SK-N-SH (cell line): ENCODE measurements around the gene CLEC3B.

Source experiments
- EP300 ChIP-seq, 2 experiments: IDR thresholded peaks; 2 replicates each; pipeline versions ENCODE4 v1.4.0 to v1.6.1; 2012; ENCODE audit warnings: borderline replicate concordance in 1 of 2, low read depth in 1 of 2, low read length in 1 of 2
- EZH2phosphoT487 ChIP-seq: fragments of 200-600 bp; sonication (generic); IDR thresholded peaks from 2 replicates; pipeline ENCODE4 v1.6.1; 2017; ENCODE audit warnings: low read depth, mixed run types, mild to moderate bottlenecking, antibody characterized with exemption, moderate library complexity, borderline replicate concordance
- FOXJ3 ChIP-seq: sonication (generic); formaldehyde crosslinking; IDR thresholded peaks from 2 replicates; pipeline ENCODE4 v1.5.1; 2020; ENCODE audit warnings: mild to moderate bottlenecking, missing genetic modification reagents
- POLR2AphosphoS5 ChIP-seq: IDR thresholded peaks from 2 replicates; pipeline ENCODE4 v1.6.1; 2012; ENCODE audit warnings: low read depth, low read length
- SIN3A ChIP-seq: IDR thresholded peaks from 2 replicates; pipeline ENCODE4 v1.6.1; 2012; ENCODE audit warnings: low read depth, mild to moderate bottlenecking, low read length, moderate library complexity, borderline replicate concordance
- TAF1 ChIP-seq: IDR thresholded peaks from 2 replicates; pipeline ENCODE4 v1.6.1; 2012; ENCODE audit warnings: low read depth, mild to moderate bottlenecking, low read length, moderate library complexity, borderline replicate concordance
- YY1 ChIP-seq: IDR thresholded peaks from 2 replicates; pipeline ENCODE4 v1.4.0; 2012; ENCODE audit warnings: low read depth, mild to moderate bottlenecking
- TF ChIP-seq, protein P1 (sequence below): IDR thresholded peaks from 2 replicates; pipeline ENCODE4 v1.6.1; 2012; ENCODE audit warnings: mild to moderate bottlenecking, low read depth, low read length, moderate library complexity
- TF ChIP-seq, protein P2 (sequence below): fragments of 150-350 bp; IDR thresholded peaks from 2 replicates; pipeline ENCODE4 v1.6.1; 2017; ENCODE audit warnings: antibody characterized with exemption, low read length, low read depth, borderline replicate concordance
- TF ChIP-seq, protein P3 (sequence below): IDR thresholded peaks from 2 replicates; pipeline ENCODE4; 2012
- TF ChIP-seq, protein P4 (sequence below): fragments of 200-600 bp; sonication (generic); IDR thresholded peaks from 2 replicates; pipeline ENCODE4 v1.6.1; 2017; ENCODE audit warnings: antibody characterized with exemption, mild to moderate bottlenecking, moderate library complexity

DNA sequence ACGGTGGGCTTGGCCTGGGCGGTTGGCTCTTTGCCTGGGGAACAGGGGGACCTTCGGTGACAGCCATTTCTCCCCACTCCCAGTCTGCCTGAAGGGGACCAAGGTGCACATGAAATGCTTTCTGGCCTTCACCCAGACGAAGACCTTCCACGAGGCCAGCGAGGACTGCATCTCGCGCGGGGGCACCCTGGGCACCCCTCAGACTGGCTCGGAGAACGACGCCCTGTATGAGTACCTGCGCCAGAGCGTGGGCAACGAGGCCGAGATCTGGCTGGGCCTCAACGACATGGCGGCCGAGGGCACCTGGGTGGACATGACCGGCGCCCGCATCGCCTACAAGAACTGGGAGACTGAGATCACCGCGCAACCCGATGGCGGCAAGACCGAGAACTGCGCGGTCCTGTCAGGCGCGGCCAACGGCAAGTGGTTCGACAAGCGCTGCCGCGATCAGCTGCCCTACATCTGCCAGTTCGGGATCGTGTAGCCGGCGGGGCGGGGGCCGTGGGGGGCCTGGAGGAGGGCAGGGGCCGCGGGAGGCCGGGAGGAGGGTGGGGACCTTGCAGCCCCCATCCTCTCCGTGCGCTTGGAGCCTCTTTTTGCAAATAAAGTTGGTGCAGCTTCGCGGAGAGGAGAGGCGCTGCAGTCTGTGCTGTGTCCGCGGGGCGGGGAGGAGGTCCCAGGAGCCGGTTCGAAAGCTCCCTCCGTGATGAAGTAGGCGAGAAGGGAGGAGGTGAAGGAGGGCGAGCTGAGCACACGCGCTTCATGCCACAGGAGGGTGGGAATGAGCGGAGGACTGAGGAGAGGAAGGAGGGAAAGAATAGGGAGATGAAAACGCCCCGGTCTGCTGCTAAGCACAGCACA is 9.6 kb downstream of the CLEC3B start:
- no peak for TF ChIP-seq POLR2AphosphoS5
- TF ChIP-seq EP300 (IDR thresholded peaks at IDR 0.05; ENCODE audit: borderline replicate concordance in 1 of 2, low read depth in 1 of 2, low read length in 1 of 2), result no peak
- TF ChIP-seq, protein P1, sequence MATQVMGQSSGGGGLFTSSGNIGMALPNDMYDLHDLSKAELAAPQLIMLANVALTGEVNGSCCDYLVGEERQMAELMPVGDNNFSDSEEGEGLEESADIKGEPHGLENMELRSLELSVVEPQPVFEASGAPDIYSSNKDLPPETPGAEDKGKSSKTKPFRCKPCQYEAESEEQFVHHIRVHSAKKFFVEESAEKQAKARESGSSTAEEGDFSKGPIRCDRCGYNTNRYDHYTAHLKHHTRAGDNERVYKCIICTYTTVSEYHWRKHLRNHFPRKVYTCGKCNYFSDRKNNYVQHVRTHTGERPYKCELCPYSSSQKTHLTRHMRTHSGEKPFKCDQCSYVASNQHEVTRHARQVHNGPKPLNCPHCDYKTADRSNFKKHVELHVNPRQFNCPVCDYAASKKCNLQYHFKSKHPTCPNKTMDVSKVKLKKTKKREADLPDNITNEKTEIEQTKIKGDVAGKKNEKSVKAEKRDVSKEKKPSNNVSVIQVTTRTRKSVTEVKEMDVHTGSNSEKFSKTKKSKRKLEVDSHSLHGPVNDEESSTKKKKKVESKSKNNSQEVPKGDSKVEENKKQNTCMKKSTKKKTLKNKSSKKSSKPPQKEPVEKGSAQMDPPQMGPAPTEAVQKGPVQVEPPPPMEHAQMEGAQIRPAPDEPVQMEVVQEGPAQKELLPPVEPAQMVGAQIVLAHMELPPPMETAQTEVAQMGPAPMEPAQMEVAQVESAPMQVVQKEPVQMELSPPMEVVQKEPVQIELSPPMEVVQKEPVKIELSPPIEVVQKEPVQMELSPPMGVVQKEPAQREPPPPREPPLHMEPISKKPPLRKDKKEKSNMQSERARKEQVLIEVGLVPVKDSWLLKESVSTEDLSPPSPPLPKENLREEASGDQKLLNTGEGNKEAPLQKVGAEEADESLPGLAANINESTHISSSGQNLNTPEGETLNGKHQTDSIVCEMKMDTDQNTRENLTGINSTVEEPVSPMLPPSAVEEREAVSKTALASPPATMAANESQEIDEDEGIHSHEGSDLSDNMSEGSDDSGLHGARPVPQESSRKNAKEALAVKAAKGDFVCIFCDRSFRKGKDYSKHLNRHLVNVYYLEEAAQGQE, result no peak
- no peak for TF ChIP-seq TAF1
- TF ChIP-seq, protein P2, sequence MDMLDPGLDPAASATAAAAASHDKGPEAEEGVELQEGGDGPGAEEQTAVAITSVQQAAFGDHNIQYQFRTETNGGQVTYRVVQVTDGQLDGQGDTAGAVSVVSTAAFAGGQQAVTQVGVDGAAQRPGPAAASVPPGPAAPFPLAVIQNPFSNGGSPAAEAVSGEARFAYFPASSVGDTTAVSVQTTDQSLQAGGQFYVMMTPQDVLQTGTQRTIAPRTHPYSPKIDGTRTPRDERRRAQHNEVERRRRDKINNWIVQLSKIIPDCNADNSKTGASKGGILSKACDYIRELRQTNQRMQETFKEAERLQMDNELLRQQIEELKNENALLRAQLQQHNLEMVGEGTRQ, result no peak
- no peak for TF ChIP-seq EZH2phosphoT487
- TF ChIP-seq, protein P3, sequence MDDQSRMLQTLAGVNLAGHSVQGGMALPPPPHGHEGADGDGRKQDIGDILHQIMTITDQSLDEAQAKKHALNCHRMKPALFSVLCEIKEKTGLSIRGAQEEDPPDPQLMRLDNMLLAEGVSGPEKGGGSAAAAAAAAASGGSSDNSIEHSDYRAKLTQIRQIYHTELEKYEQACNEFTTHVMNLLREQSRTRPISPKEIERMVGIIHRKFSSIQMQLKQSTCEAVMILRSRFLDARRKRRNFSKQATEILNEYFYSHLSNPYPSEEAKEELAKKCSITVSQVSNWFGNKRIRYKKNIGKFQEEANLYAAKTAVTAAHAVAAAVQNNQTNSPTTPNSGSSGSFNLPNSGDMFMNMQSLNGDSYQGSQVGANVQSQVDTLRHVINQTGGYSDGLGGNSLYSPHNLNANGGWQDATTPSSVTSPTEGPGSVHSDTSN, result no peak
- TF ChIP-seq, protein P4, sequence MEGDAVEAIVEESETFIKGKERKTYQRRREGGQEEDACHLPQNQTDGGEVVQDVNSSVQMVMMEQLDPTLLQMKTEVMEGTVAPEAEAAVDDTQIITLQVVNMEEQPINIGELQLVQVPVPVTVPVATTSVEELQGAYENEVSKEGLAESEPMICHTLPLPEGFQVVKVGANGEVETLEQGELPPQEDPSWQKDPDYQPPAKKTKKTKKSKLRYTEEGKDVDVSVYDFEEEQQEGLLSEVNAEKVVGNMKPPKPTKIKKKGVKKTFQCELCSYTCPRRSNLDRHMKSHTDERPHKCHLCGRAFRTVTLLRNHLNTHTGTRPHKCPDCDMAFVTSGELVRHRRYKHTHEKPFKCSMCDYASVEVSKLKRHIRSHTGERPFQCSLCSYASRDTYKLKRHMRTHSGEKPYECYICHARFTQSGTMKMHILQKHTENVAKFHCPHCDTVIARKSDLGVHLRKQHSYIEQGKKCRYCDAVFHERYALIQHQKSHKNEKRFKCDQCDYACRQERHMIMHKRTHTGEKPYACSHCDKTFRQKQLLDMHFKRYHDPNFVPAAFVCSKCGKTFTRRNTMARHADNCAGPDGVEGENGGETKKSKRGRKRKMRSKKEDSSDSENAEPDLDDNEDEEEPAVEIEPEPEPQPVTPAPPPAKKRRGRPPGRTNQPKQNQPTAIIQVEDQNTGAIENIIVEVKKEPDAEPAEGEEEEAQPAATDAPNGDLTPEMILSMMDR, result no peak
- TF ChIP-seq SIN3A, result no peak
- TF ChIP-seq FOXJ3 (CRISPR knock-in tag), result no peak
- no peak for TF ChIP-seq YY1
